Colonic mucosa (tissue), 4 donors: Measurements from ENCODE around the gene NDUFS1. TPM values are rescaled to one million over a fixed set of nuclear protein-coding genes. Genes with fewer than 3 reads are reported as not detected.

Experiments
- DNase-seq: peaks from one replicate; pipeline ENCODE4 v3.0.0-alpha.2; 2020
- H3K27ac ChIP-seq: fragments of 200-600 bp; one replicate; pipeline ENCODE4 v1.8.0; 2021
- H3K27me3 ChIP-seq: fragments of 200-600 bp; one replicate; pipeline ENCODE4 v1.8.0; 2021
- H3K36me3 ChIP-seq: fragments of 200-600 bp; one replicate; pipeline ENCODE4 v1.8.0; 2021
- H3K4me1 ChIP-seq: fragments of 200-600 bp; one replicate; pipeline ENCODE4 v1.8.0; 2021; ENCODE audit warnings: mild to moderate bottlenecking
- H3K4me3 ChIP-seq: fragments of 200-600 bp; one replicate; pipeline ENCODE4 v1.8.0; 2021
- H3K9ac ChIP-seq, 2 donors: one replicate each; pipeline ENCODE4 v1.7.0; 2013; ENCODE audit warnings: control low read depth in 2 of 2, low read depth in 2 of 2, low read length in 2 of 2
- H3K9me3 ChIP-seq: fragments of 200-600 bp; one replicate; pipeline ENCODE4 v1.8.0; 2021
- CTCF ChIP-seq: fragments of 200-600 bp; IDR thresholded peaks from one replicate; pipeline ENCODE4 v1.8.0; 2022; ENCODE audit warnings: antibody characterized with exemption, mild to moderate bottlenecking
- intact Hi-C: fragments of 100-400 bp; cut with DNase I; formaldehyde crosslinking; loops from one replicate; pipeline ENCODE4 v1.14.1; 2022
- total RNA-seq, 2 donors: library from RNA; stranded (reverse); fragmentation: NEBNext Ultra II Directional in 1 of 2; extraction: Animal tissue kit (Norgen Biotek cat#: 25700) in 1 of 2; gene quantifications; one replicate each; pipeline ENCODE4 v1.2.1, GENCODE V29; 2021
- donor health status: healthy.
- donor health status: DM: no; HTN: no; CAD: no.
- donor health status: DM: no; HTN: no; CAD: no.

Gene NDUFS1
- total RNA-seq, 2 donors from 2014 or later: 143 to 200 TPM

GRCh38 chr2:206116278-206116677 lies 43.0 kb downstream of the NDUFS1 start:
- intact Hi-C loops: no loop called here

GRCh38 chr2:206115026-206115578 lies 44.1 kb downstream of the NDUFS1 start:
- no peak for DNase-seq
- intact Hi-C loops: no loop called here
- Histone ChIP-seq H3K36me3 (no peaks in the 10 kb centered on the region), H3K4me3 (no peak overlapping the region), H3K9ac (no peak overlapping the region), H3K9me3 (no peaks in the 10 kb centered on the region), H3K27ac (no peak overlapping the region), H3K27me3 (no peaks in the 10 kb centered on the region), H3K4me1 (no peaks in the 10 kb centered on the region)
- no peak for TF ChIP-seq CTCF

More at GRCh38 chr2:206116278-206116677, 43.0 kb downstream of the NDUFS1 start:
- no peak for DNase-seq
- no peak for TF ChIP-seq CTCF
- Histone ChIP-seq H3K4me3 (no peak overlapping the region), H3K9ac (no peak overlapping the region), H3K27me3 (no peaks in the 10 kb centered on the region), H3K27ac (no peak overlapping the region), H3K9me3 (no peaks in the 10 kb centered on the region), H3K4me1 (no peaks in the 10 kb centered on the region), H3K36me3 (peaks cover 8% of the 10 kb centered on the region)

DNA sequence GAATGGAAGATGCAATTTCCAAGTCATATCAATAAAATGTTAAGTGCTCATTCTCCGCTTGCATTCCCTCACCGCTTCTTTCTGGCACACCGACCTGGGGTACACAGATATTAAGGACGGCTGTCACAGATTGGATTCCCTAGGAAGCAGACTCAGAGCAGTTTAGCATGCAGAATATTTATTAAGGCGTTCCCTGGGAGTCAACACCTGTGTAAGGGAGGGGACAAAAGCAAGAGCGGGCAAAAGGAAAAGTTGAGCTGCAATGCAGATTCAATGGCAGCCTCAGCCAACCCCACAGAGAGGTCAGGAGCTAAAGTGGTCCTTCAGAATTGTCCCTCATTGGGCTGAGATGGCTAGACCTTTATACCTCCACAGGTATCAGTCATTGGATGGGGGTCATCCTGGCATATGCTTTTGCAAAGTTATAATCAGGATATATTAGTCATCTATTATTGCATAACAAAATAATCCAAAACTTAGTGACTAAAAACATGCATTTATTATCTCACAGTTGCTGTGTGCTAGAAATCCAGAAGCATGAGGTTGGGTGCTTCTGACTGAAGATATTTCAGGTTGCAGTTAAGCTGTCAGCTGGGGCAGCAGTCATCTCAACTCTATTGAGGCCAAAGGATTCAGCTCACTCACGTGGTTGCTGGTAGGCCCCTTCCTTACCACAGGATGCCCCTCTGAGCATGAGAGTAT lies 46.2 kb downstream of the NDUFS1 start:
- Histone ChIP-seq H3K4me3 (no peak overlapping the region), H3K27ac (no peak overlapping the region), H3K9me3 (no peaks in the 10 kb centered on the region), H3K36me3 (no peaks in the 10 kb centered on the region), H3K27me3 (no peaks in the 10 kb centered on the region), H3K9ac (no peak overlapping the region), H3K4me1 (no peaks in the 10 kb centered on the region)
- TF ChIP-seq CTCF: no peak
- no peak for DNase-seq
- intact Hi-C loops: no loop called here

DNA sequence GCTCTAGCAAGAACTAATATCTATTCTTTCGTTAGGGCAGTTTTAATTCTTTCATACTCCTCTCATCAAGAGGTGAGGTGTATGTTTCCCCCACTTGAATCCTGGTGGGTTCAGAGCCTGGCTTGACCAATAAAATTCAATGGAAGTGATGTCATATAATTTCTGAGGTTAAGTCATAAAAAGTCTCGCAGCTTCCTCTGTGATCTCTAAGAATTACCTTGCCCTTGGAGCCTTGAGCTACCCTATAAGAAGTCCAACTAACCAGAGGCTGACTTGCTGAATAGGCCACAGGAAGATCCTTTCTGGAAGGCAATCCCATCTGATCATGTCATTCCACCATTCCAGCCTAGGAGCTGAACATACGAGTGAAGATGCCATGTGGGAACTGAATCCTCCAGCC lies 47.1 kb downstream of the NDUFS1 start:
- Histone ChIP-seq H3K4me3 (no peak overlapping the region), H3K4me1 (no peaks in the 10 kb centered on the region), H3K9me3 (no peaks in the 10 kb centered on the region), H3K9ac (no peak overlapping the region), H3K36me3 (no peaks in the 10 kb centered on the region), H3K27me3 (no peaks in the 10 kb centered on the region), H3K27ac (no peak overlapping the region)
- no peak for TF ChIP-seq CTCF
- intact Hi-C loops: no loop called here
- no peak for DNase-seq

- Histone ChIP-seq H3K27me3 (no peaks in the 10 kb centered on the region), H3K27ac (no peak overlapping the region), H3K9me3 (no peaks in the 10 kb centered on the region), H3K4me3 (no peak overlapping the region), H3K36me3 (no peaks in the 10 kb centered on the region), H3K9ac (no peak overlapping the region), H3K4me1 (no peaks in the 10 kb centered on the region)
- no peak for TF ChIP-seq CTCF
- DNase-seq: no peak
- intact Hi-C loops: no loop called here
Observed at GRCh38 chr2:206108713-206109112, 50.5 kb downstream of the NDUFS1 start.
